GM23338 (cell line): ENCODE data around the gene MAGI1. TPM values are rescaled to one million over a fixed set of nuclear protein-coding genes. Genes with fewer than 3 reads are reported as not detected.

ENCODE experiments used
- ATAC-seq: fragments of 200-7000 bp; cut with Tn5 transposase; 3 replicates; pipeline ENCODE4 v1.9.1; 2020
- DNase-seq: peaks from one replicate; pipeline ENCODE4 v3.0.0-alpha.2; 2015; ENCODE audit warnings: low spot score
- H2AFZ ChIP-seq: fragments of 200-600 bp; sonication (generic); 2 replicates; pipeline ENCODE4 v1.8.0; 2016; ENCODE audit warnings: antibody characterized with exemption, mild to moderate bottlenecking, moderate library complexity
- H3F3A ChIP-seq: fragments of 200-600 bp; sonication (generic); replicated peaks from 2 replicates; pipeline ENCODE4 v1.8.0; 2017; ENCODE audit warnings: antibody characterized with exemption, mixed run types, low read depth
- H3K27ac ChIP-seq: fragments of 200-600 bp; sonication (generic); 2 replicates; pipeline ENCODE4 v1.6.1; 2016; ENCODE audit warnings: low read depth
- H3K27me3 ChIP-seq: fragments of 200-600 bp; sonication (generic); 2 replicates; pipeline ENCODE4 v1.8.0; 2016; ENCODE audit warnings: mild to moderate bottlenecking, mixed run types, moderate library complexity; ENCODE audit not compliant: insufficient read depth
- H3K36me3 ChIP-seq: fragments of 200-600 bp; sonication (generic); 2 replicates; pipeline ENCODE4 v1.8.0; 2016; ENCODE audit warnings: mild to moderate bottlenecking; ENCODE audit not compliant: insufficient read depth
- H3K4me1 ChIP-seq: fragments of 200-600 bp; sonication (generic); 2 replicates; pipeline ENCODE4 v1.8.0; 2016; ENCODE audit warnings: mild to moderate bottlenecking, moderate library complexity; ENCODE audit not compliant: insufficient read depth
- H3K4me2 ChIP-seq: fragments of 200-600 bp; sonication (generic); 2 replicates; pipeline ENCODE4 v1.7.1; 2017; ENCODE audit warnings: mixed run types
- H3K4me3 ChIP-seq: fragments of 200-600 bp; sonication (generic); 2 replicates; pipeline ENCODE4 v1.6.1; 2016; ENCODE audit warnings: mixed run types
- H3K79me2 ChIP-seq: fragments of 200-600 bp; sonication (generic); replicated peaks from 2 replicates; pipeline ENCODE4 v1.8.0; 2017; ENCODE audit warnings: mild to moderate bottlenecking; ENCODE audit not compliant: insufficient read depth
- H3K9me2 ChIP-seq: fragments of 200-600 bp; sonication (generic); 2 replicates; pipeline ENCODE4 v1.8.0; 2017; ENCODE audit not compliant: insufficient read depth
- H4K20me1 ChIP-seq: fragments of 200-600 bp; sonication (generic); replicated peaks from 2 replicates; pipeline ENCODE4 v1.8.0; 2017; ENCODE audit warnings: mild to moderate bottlenecking; ENCODE audit not compliant: insufficient read depth
- H3K27ac Mint-ChIP-seq: 2 replicates; pipeline ENCODE4 v1.8.0; 2020; ENCODE audit warnings: inconsistent platforms, mild to moderate bottlenecking, moderate library complexity, mixed read lengths
- H3K27me3 Mint-ChIP-seq: 3 replicates; pipeline ENCODE4 v1.8.0; 2022; ENCODE audit warnings: low read depth, mild to moderate bottlenecking, moderate library complexity, mixed read lengths, inconsistent platforms; ENCODE audit not compliant: insufficient read depth, poor library complexity
- H3K36me3 Mint-ChIP-seq: 3 replicates; pipeline ENCODE4 v1.8.0; 2021; ENCODE audit warnings: low read depth, mild to moderate bottlenecking, inconsistent platforms, moderate library complexity, mixed read lengths
- H3K4me1 Mint-ChIP-seq: 3 replicates; pipeline ENCODE4 v1.8.0; 2020; ENCODE audit warnings: mild to moderate bottlenecking, inconsistent platforms, mixed read lengths
- H3K4me3 Mint-ChIP-seq: 3 replicates; pipeline ENCODE4 v1.8.0; 2021; ENCODE audit warnings: moderate library complexity, mild to moderate bottlenecking, inconsistent platforms, mixed read lengths
- H3K9me3 Mint-ChIP-seq: 3 replicates; pipeline ENCODE4 v1.8.0; 2020; ENCODE audit warnings: moderate library complexity, mild to moderate bottlenecking, inconsistent platforms, mixed read lengths
- EZH2 ChIP-seq: fragments of 200-600 bp; sonication (generic); IDR thresholded peaks from one replicate; pipeline ENCODE4 v1.8.0; 2017; ENCODE audit warnings: antibody characterized with exemption, mild to moderate bottlenecking, low read depth; ENCODE audit not compliant: unreplicated experiment
- JUNB ChIP-seq: IDR thresholded peaks from one replicate; pipeline ENCODE4 v1.6.1; 2016; ENCODE audit warnings: antibody characterized with exemption; ENCODE audit not compliant: unreplicated experiment
- STAT1 ChIP-seq: IDR thresholded peaks from one replicate; pipeline ENCODE4 v1.6.1; 2016; ENCODE audit warnings: antibody characterized with exemption; ENCODE audit not compliant: unreplicated experiment
- ZNF114 ChIP-seq: fragments of 250-450 bp; sonication (Bioruptor Pico); IDR thresholded peaks from 2 replicates; pipeline ENCODE4 v1.5.0; 2020; ENCODE audit warnings: mild to moderate bottlenecking, moderate library complexity
- polyA plus RNA-seq: library from polyadenylated mRNA; unstranded; fragments of >200 nt; fragmentation: Nextera tagmentation; extraction: Ambion mirVana; gene quantifications from 2 replicates; pipeline ENCODE4 v1.2.1, GENCODE V29; 2016
- total RNA-seq: library from RNA; depleted of rRNA; stranded (reverse); fragments of >200 nt; shearing (Covaris generic); gene quantifications from 2 replicates; pipeline ENCODE4 v1.2.3, GENCODE V29; 2014
- TF ChIP-seq, protein P1 (sequence below), 2 experiments: fragments of 200-600 bp in 1 of 2; sonication (generic) in 1 of 2; conservative IDR thresholded peaks; 2 replicates each; pipeline versions ENCODE4 v1.5.1 to v1.6.1; 2016 to 2017; ENCODE audit warnings: antibody characterized with exemption in 2 of 2, low read depth in 2 of 2, mild to moderate bottlenecking in 2 of 2, moderate library complexity in 1 of 2
- TF ChIP-seq, protein P2 (sequence below): fragments of 250-450 bp; sonication (Bioruptor Pico); IDR thresholded peaks from 2 replicates; pipeline ENCODE4 v1.5.0; 2020; ENCODE audit warnings: mild to moderate bottlenecking, moderate library complexity
- TF ChIP-seq, protein P3 (sequence below): IDR thresholded peaks from 2 replicates; pipeline ENCODE4 v1.6.1; 2016; ENCODE audit warnings: antibody characterized with exemption

The MAGI1 gene
- total and polyA plus RNA-seq, 2 experiments from 2014 or later: 27.4 to 71.2 TPM

DNA sequence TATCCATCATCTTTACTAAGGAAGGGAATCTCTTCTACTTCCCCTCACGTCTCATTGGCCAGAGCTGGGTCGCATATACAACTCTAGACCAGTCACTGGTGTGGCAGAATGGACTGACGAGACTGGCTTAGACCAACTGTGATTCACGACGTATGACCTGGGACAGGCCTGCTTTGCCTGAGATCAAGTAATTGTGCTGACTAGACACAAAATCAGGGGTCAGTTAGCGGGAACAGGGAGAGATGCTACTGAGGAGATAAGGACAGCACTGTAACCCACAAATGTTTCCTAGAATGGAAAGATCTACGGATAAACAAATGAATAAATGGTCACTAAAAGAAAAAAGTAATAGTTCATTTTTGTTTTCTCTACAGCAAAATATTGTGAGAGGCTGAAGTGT lies 308.3 kb downstream of the MAGI1 start (continued):
- TF ChIP-seq, protein P1, sequence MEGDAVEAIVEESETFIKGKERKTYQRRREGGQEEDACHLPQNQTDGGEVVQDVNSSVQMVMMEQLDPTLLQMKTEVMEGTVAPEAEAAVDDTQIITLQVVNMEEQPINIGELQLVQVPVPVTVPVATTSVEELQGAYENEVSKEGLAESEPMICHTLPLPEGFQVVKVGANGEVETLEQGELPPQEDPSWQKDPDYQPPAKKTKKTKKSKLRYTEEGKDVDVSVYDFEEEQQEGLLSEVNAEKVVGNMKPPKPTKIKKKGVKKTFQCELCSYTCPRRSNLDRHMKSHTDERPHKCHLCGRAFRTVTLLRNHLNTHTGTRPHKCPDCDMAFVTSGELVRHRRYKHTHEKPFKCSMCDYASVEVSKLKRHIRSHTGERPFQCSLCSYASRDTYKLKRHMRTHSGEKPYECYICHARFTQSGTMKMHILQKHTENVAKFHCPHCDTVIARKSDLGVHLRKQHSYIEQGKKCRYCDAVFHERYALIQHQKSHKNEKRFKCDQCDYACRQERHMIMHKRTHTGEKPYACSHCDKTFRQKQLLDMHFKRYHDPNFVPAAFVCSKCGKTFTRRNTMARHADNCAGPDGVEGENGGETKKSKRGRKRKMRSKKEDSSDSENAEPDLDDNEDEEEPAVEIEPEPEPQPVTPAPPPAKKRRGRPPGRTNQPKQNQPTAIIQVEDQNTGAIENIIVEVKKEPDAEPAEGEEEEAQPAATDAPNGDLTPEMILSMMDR (conservative IDR thresholded peaks at IDR 0.05; ENCODE audit: low read depth in 2 of 2): no peak
- TF ChIP-seq EZH2: no peak
- TF ChIP-seq ZNF114: no peak
- TF ChIP-seq, protein P2, sequence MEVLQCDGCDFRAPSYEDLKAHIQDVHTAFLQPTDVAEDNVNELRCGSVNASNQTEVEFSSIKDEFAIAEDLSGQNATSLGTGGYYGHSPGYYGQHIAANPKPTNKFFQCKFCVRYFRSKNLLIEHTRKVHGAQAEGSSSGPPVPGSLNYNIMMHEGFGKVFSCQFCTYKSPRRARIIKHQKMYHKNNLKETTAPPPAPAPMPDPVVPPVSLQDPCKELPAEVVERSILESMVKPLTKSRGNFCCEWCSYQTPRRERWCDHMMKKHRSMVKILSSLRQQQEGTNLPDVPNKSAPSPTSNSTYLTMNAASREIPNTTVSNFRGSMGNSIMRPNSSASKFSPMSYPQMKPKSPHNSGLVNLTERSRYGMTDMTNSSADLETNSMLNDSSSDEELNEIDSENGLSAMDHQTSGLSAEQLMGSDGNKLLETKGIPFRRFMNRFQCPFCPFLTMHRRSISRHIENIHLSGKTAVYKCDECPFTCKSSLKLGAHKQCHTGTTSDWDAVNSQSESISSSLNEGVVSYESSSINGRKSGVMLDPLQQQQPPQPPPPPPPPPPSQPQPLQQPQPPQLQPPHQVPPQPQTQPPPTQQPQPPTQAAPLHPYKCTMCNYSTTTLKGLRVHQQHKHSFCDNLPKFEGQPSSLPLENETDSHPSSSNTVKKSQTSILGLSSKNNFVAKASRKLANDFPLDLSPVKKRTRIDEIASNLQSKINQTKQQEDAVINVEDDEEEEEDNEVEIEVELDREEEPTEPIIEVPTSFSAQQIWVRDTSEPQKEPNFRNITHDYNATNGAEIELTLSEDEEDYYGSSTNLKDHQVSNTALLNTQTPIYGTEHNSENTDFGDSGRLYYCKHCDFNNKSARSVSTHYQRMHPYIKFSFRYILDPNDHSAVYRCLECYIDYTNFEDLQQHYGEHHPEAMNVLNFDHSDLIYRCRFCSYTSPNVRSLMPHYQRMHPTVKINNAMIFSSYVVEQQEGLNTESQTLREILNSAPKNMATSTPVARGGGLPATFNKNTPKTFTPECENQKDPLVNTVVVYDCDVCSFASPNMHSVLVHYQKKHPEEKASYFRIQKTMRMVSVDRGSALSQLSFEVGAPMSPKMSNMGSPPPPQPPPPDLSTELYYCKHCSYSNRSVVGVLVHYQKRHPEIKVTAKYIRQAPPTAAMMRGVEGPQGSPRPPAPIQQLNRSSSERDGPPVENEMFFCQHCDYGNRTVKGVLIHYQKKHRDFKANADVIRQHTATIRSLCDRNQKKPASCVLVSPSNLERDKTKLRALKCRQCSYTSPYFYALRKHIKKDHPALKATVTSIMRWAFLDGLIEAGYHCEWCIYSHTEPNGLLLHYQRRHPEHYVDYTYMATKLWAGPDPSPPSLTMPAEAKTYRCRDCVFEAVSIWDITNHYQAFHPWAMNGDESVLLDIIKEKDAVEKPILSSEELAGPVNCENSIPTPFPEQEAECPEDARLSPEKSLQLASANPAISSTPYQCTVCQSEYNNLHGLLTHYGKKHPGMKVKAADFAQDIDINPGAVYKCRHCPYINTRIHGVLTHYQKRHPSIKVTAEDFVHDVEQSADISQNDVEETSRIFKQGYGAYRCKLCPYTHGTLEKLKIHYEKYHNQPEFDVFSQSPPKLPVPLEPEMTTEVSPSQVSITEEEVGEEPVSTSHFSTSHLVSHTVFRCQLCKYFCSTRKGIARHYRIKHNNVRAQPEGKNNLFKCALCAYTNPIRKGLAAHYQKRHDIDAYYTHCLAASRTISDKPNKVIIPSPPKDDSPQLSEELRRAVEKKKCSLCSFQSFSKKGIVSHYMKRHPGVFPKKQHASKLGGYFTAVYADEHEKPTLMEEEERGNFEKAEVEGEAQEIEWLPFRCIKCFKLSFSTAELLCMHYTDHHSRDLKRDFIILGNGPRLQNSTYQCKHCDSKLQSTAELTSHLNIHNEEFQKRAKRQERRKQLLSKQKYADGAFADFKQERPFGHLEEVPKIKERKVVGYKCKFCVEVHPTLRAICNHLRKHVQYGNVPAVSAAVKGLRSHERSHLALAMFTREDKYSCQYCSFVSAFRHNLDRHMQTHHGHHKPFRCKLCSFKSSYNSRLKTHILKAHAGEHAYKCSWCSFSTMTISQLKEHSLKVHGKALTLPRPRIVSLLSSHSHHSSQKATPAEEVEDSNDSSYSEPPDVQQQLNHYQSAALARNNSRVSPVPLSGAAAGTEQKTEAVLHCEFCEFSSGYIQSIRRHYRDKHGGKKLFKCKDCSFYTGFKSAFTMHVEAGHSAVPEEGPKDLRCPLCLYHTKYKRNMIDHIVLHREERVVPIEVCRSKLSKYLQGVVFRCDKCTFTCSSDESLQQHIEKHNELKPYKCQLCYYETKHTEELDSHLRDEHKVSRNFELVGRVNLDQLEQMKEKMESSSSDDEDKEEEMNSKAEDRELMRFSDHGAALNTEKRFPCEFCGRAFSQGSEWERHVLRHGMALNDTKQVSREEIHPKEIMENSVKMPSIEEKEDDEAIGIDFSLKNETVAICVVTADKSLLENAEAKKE (CRISPR knock-in tag): no peak
- no peak for TF ChIP-seq STAT1
- TF ChIP-seq, protein P3, sequence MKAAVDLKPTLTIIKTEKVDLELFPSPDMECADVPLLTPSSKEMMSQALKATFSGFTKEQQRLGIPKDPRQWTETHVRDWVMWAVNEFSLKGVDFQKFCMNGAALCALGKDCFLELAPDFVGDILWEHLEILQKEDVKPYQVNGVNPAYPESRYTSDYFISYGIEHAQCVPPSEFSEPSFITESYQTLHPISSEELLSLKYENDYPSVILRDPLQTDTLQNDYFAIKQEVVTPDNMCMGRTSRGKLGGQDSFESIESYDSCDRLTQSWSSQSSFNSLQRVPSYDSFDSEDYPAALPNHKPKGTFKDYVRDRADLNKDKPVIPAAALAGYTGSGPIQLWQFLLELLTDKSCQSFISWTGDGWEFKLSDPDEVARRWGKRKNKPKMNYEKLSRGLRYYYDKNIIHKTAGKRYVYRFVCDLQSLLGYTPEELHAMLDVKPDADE: no peak
- TF ChIP-seq JUNB: no peak

DNA sequence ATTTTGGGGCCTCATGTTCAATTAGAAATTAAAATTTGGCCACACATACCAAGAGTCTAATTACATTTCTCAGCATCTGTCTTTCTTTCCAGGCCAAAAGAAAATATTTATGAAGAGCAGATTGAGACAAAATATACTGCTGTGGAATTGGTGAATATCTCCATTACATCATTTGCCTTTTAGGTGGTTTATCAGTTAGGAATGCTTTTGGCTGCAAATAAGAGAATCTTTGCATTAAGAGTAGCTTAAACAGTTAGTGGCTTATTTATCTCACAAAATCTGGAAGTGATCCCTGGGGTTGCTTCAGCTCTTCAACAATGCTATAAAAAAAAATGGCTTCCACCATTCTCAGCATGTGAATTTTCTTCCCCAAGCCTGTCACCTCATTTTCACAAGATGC lies 308.7 kb downstream of the MAGI1 start:
- Histone ChIP-seq H3K4me3 (no peak overlapping the region), H3K4me1 (peaks cover 31% of the 10 kb centered on the region), H3K9me2 (no peaks in the 10 kb centered on the region), H3K27ac (0 out of 2 replicates have a peak overlapping the region, but pooled peaks have one; percentile 20), H3K27me3 (no peaks in the 10 kb centered on the region), H3F3A (no peaks in the 10 kb centered on the region), H2AFZ (no peak overlapping the region), H3K36me3 (no peaks in the 10 kb centered on the region), H4K20me1 (no peaks in the 10 kb centered on the region; the same call in 1 of the 2 replicates), H3K79me2 (peaks cover 17% of the 10 kb centered on the region), H3K4me2 (no peak overlapping the region)
- no peak overlapping the region for H3K27ac Mint-ChIP-seq
- H3K36me3 Mint-ChIP-seq: no peaks in the 10 kb centered on the region
- no peak overlapping the region for H3K4me3 Mint-ChIP-seq
- TF ChIP-seq, protein P1 (conservative IDR thresholded peaks at IDR 0.05; ENCODE audit: low read depth in 2 of 2): no peak
- ATAC-seq (no peak), DNase-seq (no peak)
- H3K9me3 Mint-ChIP-seq: no peaks in the 10 kb centered on the region
- peaks cover 54% of the 10 kb centered on the region for H3K4me1 Mint-ChIP-seq
- peaks cover 4% of the 10 kb centered on the region for H3K27me3 Mint-ChIP-seq
